K562 (cell line): Measurements from ENCODE around the gene MORF4L1. TPM values are rescaled to one million over a fixed set of nuclear protein-coding genes. Genes with fewer than 3 reads are reported as not detected.
"Not testable (repeated sequence)": the region's sequence is repeated elsewhere in the genome, so short reads cannot be mapped to it uniquely, and the experiment has no call there.

Source experiments
- ATAC-seq: fragments of 200-7000 bp; cut with Tn5 transposase; 3 replicates; pipeline ENCODE4 v1.9.1; 2020; ENCODE audit warnings: moderate library complexity
- BruUV-seq: library from RNA; stranded (reverse); fragments of 400-500 nt; replicated peaks from 2 replicates; lab custom pipeline; 2021; lab: Mats Ljungman, UMichigan
- CTCF ChIA-PET: fragments of 300-600 bp; formaldehyde crosslinking; extraction: SDS; loops from one replicate; lab custom pipeline; 2021; ENCODE audit warnings: low intra/inter-chr PET ratio; lab: Yijun Ruan, JAX
- POLR2A ChIA-PET: fragments of 300-600, 350-650 bp; sonication (Branson Sonifier 250); formaldehyde crosslinking; extraction: SDS; loops from one replicate; lab custom pipeline; 2021; ENCODE audit warnings: antibody characterized with exemption, inconsistent platforms; lab: Yijun Ruan, JAX
- DNase-seq, 4 experiments: peaks; one replicate each; pipeline versions ENCODE4 v3.0.0 to v3.0.0-alpha.2; 2011 to 2018; ENCODE audit warnings: low spot score in 3 of 4, mixed read lengths in 3 of 4; ENCODE audit errors: extremely low read depth in 1 of 4
- FAIRE-seq: peaks from 2 replicates; lab custom pipeline; 2011; peaks lifted over from hg19 to GRCh38; lab: Jason Lieb, UNC
- H2AFZ ChIP-seq: 2 replicates; pipeline ENCODE4 v1.6.0; 2011; ENCODE audit warnings: low read depth, low read length, control low read depth, inconsistent platforms
- H3K27ac ChIP-seq: fragments of 200-600 bp; 3 replicates; pipeline ENCODE4 v1.8.0; 2011; ENCODE audit warnings: low read depth, mild to moderate bottlenecking, control low read depth, inconsistent platforms, low read length, moderate library complexity, mixed read lengths; ENCODE audit errors: extremely low read depth
- H3K27me3 ChIP-seq, 2 experiments: fragments of 300-600 bp in 1 of 2; 2 replicates in 1 of 2; 3 replicates in 1 of 2; pipeline versions ENCODE4 v1.6.0 to v1.8.0; 2011; ENCODE audit warnings: inconsistent platforms in 2 of 2, low read length in 2 of 2, mild to moderate bottlenecking in 1 of 2, mixed read lengths in 1 of 2, moderate library complexity in 1 of 2; ENCODE audit not compliant: control insufficient read depth in 2 of 2, insufficient read depth in 2 of 2
- H3K36me3 ChIP-seq: fragments of 300-600 bp; 3 replicates; pipeline ENCODE4 v1.8.0; 2011; ENCODE audit warnings: mild to moderate bottlenecking, low read length, inconsistent platforms; ENCODE audit not compliant: control insufficient read depth, insufficient read depth
- H3K4me1 ChIP-seq, 2 experiments: fragments of 200-600 bp in 1 of 2; replicated peaks in 1 of 2; 2 replicates in 1 of 2; 3 replicates in 1 of 2; pipeline versions ENCODE4 v1.5.1 to v1.8.0; 2011; ENCODE audit warnings: inconsistent platforms in 2 of 2, low read length in 2 of 2, mild to moderate bottlenecking in 1 of 2, mixed read lengths in 1 of 2, moderate library complexity in 1 of 2; ENCODE audit not compliant: control insufficient read depth in 2 of 2, insufficient read depth in 2 of 2
- H3K4me2 ChIP-seq: 2 replicates; pipeline ENCODE4 v1.6.1; 2011; ENCODE audit warnings: low read length, control low read depth, inconsistent platforms, mixed read lengths; ENCODE audit not compliant: insufficient read depth
- H3K4me3 ChIP-seq: fragments of 200-600 bp; sonication (generic), shearing (Covaris generic); 2 replicates; pipeline ENCODE4 v1.5.1; 2016; ENCODE audit warnings: control low read depth, inconsistent platforms
- H3K79me2 ChIP-seq: fragments of 200-600 bp; 3 replicates; pipeline ENCODE4 v1.8.0; 2011; ENCODE audit warnings: low read length, inconsistent platforms; ENCODE audit not compliant: control insufficient read depth, insufficient read depth
- H3K9ac ChIP-seq, 2 experiments: 2 replicates each; pipeline versions ENCODE4 v1.6.0 to v1.6.1; 2011; ENCODE audit warnings: low read depth in 2 of 2, low read length in 2 of 2, control low read depth in 1 of 2, inconsistent platforms in 1 of 2, mild to moderate bottlenecking in 1 of 2, mixed read lengths in 1 of 2; ENCODE audit not compliant: insufficient read depth in 1 of 2
- H3K9me1 ChIP-seq: one replicate; pipeline ENCODE4 v1.6.0; 2011; ENCODE audit warnings: inconsistent platforms, mild to moderate bottlenecking, low read length, moderate library complexity; ENCODE audit not compliant: control insufficient read depth, insufficient read depth
- H3K9me3 ChIP-seq: replicated peaks from 2 replicates; pipeline ENCODE4 v1.5.1; 2011; ENCODE audit warnings: low read depth, low read length, inconsistent platforms; ENCODE audit not compliant: control insufficient read depth, insufficient read depth
- H4K20me1 ChIP-seq: replicated peaks from 2 replicates; pipeline ENCODE4 v1.6.1; 2011; ENCODE audit warnings: low read length, inconsistent platforms, mixed read lengths; ENCODE audit not compliant: control insufficient read depth, insufficient read depth
- CBX5 ChIP-seq: IDR thresholded peaks from 2 replicates; pipeline ENCODE4 v1.6.1; 2014; ENCODE audit warnings: low read depth, borderline replicate concordance
- E2F3 ChIP-seq: fragments of 250-450 bp; sonication (Bioruptor Pico); IDR thresholded peaks from 2 replicates; pipeline ENCODE4 v1.4.0; 2020; ENCODE audit warnings: mild to moderate bottlenecking
- ELF1 ChIP-seq: fragments of 200-800 bp; sonication (Bioruptor generic); IDR thresholded peaks from 2 replicates; pipeline ENCODE4 v1.6.1; 2016; ENCODE audit warnings: missing genetic modification characterization, missing compliant biosample characterization
- FOXP1 ChIP-seq: sonication (generic); formaldehyde crosslinking; IDR thresholded peaks from 2 replicates; pipeline ENCODE4 v1.8.0; 2022; ENCODE audit warnings: mild to moderate bottlenecking, missing genetic modification reagents
- NCOA1 ChIP-seq: fragments of 450-650 bp; IDR thresholded peaks from 2 replicates; pipeline ENCODE4 v1.6.1; 2016; ENCODE audit warnings: low read depth
- NR2C1 ChIP-seq, 2 experiments: fragments of 450-650 bp; IDR thresholded peaks; 2 replicates each; pipeline ENCODE4 v1.6.1; 2017; ENCODE audit warnings: mild to moderate bottlenecking in 2 of 2, antibody characterized with exemption in 1 of 2, inconsistent platforms in 1 of 2, missing compliant biosample characterization in 1 of 2, missing genetic modification characterization in 1 of 2
- THRAP3 ChIP-seq: fragments of 450-650 bp; IDR thresholded peaks from 2 replicates; pipeline ENCODE4 v1.6.1; 2016; ENCODE audit warnings: mild to moderate bottlenecking, inconsistent platforms, borderline replicate concordance
- WGBS: fragments of 100-300 bp; shearing (Covaris generic); methylation state at CpG from one replicate; pipeline ENCODE4 v1.1.6; 2016; ENCODE audit warnings: low coverage, mixed read lengths; ENCODE audit not compliant: insufficient coverage; ENCODE audit errors: missing lambda C conversion rate; 5-methylcytosine and 5-hydroxymethylcytosine counted together
- in situ Hi-C: fragments of 300-500 bp; cut with MboI; formaldehyde crosslinking; loops from 4 replicates; pipeline ENCODE4 v1.15.0; 2018; ENCODE audit warnings: inconsistent platforms, mixed read lengths
- intact Hi-C: fragments of 100-400 bp; cut with micrococcal nuclease; formaldehyde crosslinking; loops from 2 replicates; pipeline ENCODE4 v1.14.2; 2022
- polyA plus RNA-seq, 8 experiments: library from polyadenylated mRNA; depleted of rRNA in 4 of 8; stranded (reverse) in 5 of 8; unstranded in 3 of 8; fragments of >200 nt; fragmentation: Nextera tagmentation in 2 of 8; fragmentation: Illumina TruSeq in 1 of 8; extraction: Ambion mirVana in 2 of 8; extraction: Trizol in 1 of 8; gene quantifications; 2 replicates each; pipeline versions ENCODE4 v1.2.1 to v1.2.3, GENCODE V29; 2011 to 2014; ENCODE audit warnings: inconsistent platforms in 1 of 8, missing spikeins in 1 of 8
- total RNA-seq, 7 experiments: library from RNA; depleted of rRNA in 6 of 7; stranded (reverse); fragments of >200 nt in 6 of 7; fragmentation: Illumina TruSeq in 2 of 7; extraction: Trizol in 2 of 7; gene quantifications; 2 replicates each; pipeline versions ENCODE4 v1.2.1 to v1.2.3, GENCODE V29; 2011 to 2021; ENCODE audit warnings: low replicate concordance in 1 of 7
- TF ChIP-seq, protein P1 (sequence below): fragments of 250-450 bp; sonication (Bioruptor Pico); IDR thresholded peaks from 2 replicates; pipeline ENCODE4 v1.5.1; 2021; ENCODE audit warnings: mild to moderate bottlenecking
- TF ChIP-seq, protein P2 (sequence below): sonication (generic); formaldehyde crosslinking; IDR thresholded peaks from 2 replicates; pipeline ENCODE4 v1.8.1; 2023; ENCODE audit warnings: mild to moderate bottlenecking, missing genetic modification reagents
- TF ChIP-seq, protein P3 (sequence below), 2 experiments: fragments of 450-650 bp; IDR thresholded peaks; 2 replicates each; pipeline ENCODE4 v1.6.1; 2016
- TF ChIP-seq, protein P4 (sequence below), 3 experiments: fragments of 200-800 bp in 1 of 3; sonication (Bioruptor generic) in 1 of 3; sonication (generic) in 1 of 3; formaldehyde crosslinking in 1 of 3; IDR thresholded peaks; 2 replicates each; pipeline versions ENCODE4 v1.6.1 to v1.8.0; 2016 to 2022; ENCODE audit warnings: mild to moderate bottlenecking in 2 of 3, missing compliant biosample characterization in 2 of 3, missing genetic modification characterization in 2 of 3, missing genetic modification reagents in 1 of 3

MORF4L1 gene
- total and polyA plus RNA-seq, 9 of the 15 experiments (the other 6 are each of a cell fraction or from before 2014, with no cell fraction given): 127 to 615 (median 281) TPM

DNA sequence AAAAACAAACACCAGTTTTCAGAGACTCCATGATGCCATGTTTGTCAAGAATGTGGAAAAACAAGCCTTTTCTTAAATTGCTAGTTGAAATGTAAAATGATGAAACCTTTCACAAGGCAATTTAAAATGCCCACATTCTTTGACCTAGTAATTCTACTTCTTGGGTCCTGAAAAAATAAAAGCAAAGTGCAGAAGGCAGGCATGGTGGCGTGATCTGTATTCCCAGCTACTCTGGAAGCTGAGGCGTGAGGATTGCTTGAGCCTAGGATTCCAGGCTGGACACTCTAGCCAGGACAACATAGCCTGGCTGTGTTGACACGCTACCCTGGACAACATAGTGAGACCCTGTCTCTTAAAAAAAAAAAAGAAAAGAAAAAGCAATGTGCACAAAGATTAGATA lies 4.3 kb upstream of the MORF4L1 start (continued):
- TF ChIP-seq, protein P1, sequence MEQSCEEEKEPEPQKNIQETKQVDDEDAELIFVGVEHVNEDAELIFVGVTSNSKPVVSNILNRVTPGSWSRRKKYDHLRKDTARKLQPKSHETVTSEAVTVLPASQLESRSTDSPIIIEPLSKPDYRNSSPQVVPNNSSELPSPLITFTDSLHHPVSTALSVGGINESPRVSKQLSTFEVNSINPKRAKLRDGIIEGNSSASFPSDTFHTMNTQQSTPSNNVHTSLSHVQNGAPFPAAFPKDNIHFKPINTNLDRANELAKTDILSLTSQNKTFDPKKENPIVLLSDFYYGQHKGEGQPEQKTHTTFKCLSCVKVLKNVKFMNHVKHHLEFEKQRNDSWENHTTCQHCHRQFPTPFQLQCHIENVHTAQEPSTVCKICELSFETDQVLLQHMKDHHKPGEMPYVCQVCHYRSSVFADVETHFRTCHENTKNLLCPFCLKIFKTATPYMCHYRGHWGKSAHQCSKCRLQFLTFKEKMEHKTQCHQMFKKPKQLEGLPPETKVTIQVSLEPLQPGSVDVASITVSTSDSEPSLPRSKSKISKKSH: no peak
- no peak for TF ChIP-seq E2F3 (CRISPR knock-in tag)
- no peak for TF ChIP-seq CBX5
- TF ChIP-seq NCOA1: no peak

DNA sequence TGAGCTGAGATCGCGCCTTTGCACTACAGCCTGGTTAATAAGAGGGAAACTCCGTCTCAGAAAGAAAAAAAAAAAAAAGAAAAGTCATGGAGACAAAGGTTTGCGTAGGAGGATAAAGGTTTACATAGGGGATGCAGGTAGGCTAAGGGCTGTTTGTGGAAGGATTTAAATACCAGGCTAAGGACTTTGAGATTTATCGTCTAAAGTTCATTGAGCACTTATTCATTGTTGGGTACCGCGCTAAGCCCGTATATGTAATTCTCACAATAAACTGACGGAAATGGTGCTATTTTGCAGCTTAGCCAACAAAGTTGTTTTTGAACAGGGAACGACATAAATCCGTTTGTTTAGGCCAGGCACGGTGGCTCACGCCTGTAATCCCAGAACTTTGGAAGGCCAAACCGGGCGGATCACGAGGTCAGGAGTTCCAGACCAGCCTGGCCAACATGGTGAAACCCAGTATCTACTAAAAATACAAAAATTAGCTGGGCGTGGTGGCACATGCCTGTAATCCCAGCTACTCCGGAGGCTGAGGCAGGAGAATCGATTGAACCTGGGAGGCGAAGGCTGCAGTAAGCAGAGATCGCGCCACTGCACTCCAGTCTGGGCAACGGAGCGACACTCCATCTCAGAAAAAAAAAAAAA lies 1.1 kb upstream of the MORF4L1 start:
- peaks cover 38% of the 10 kb centered on the region for H3K79me2 ChIP-seq
- TF ChIP-seq, protein P2, sequence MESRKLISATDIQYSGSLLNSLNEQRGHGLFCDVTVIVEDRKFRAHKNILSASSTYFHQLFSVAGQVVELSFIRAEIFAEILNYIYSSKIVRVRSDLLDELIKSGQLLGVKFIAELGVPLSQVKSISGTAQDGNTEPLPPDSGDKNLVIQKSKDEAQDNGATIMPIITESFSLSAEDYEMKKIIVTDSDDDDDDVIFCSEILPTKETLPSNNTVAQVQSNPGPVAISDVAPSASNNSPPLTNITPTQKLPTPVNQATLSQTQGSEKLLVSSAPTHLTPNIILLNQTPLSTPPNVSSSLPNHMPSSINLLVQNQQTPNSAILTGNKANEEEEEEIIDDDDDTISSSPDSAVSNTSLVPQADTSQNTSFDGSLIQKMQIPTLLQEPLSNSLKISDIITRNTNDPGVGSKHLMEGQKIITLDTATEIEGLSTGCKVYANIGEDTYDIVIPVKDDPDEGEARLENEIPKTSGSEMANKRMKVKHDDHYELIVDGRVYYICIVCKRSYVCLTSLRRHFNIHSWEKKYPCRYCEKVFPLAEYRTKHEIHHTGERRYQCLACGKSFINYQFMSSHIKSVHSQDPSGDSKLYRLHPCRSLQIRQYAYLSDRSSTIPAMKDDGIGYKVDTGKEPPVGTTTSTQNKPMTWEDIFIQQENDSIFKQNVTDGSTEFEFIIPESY (CRISPR knock-in tag): 0 out of 2 replicates have a peak, but pooled peaks have one; percentile 29
- TF ChIP-seq, protein P3, sequence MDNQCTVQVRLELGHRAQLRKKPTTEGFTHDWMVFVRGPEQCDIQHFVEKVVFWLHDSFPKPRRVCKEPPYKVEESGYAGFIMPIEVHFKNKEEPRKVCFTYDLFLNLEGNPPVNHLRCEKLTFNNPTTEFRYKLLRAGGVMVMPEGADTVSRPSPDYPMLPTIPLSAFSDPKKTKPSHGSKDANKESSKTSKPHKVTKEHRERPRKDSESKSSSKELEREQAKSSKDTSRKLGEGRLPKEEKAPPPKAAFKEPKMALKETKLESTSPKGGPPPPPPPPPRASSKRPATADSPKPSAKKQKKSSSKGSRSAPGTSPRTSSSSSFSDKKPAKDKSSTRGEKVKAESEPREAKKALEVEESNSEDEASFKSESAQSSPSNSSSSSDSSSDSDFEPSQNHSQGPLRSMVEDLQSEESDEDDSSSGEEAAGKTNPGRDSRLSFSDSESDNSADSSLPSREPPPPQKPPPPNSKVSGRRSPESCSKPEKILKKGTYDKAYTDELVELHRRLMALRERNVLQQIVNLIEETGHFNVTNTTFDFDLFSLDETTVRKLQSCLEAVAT (IDR thresholded peaks at IDR 0.05): peak in 1 of 2 experiments; percentile 89; a peak in 2 of 4 replicates
- TF ChIP-seq ELF1 (tag): peak; percentile 3; the same call in 1 of the 2 replicates
- peak; percentile 76; the same call in 1 of the 2 replicates for TF ChIP-seq THRAP3
- 0 out of 2 replicates have a peak, but pooled peaks have one; percentile 11 for TF ChIP-seq FOXP1
- TF ChIP-seq NR2C1 (IDR thresholded peaks at IDR 0.05): 0 out of 2 replicates have a peak, but pooled peaks have one; percentile 13
- TF ChIP-seq NR2C1 (tag; IDR thresholded peaks at IDR 0.05): not testable (repeated sequence)
- TF ChIP-seq, protein P4, sequence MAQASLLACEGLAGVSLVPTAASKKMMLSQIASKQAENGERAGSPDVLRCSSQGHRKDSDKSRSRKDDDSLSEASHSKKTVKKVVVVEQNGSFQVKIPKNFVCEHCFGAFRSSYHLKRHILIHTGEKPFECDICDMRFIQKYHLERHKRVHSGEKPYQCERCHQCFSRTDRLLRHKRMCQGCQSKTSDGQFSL (CRISPR knock-in tag; IDR thresholded peaks at IDR 0.05): not testable (repeated sequence)
- TF ChIP-seq, protein P4 (tag; IDR thresholded peaks at IDR 0.05): peak in 1 of 2 experiments; percentile 50; a peak in 1 of 4 replicates
- TF ChIP-seq, all 486 proteins: peak for 7; not testable (repeated sequence) for 479
- BruUV-seq, in situ Hi-C loops, intact Hi-C loops, H3K27me3 ChIP-seq, H3K36me3 ChIP-seq, CTCF ChIA-PET, H3K9me3 ChIP-seq, H3K4me3 ChIP-seq, ATAC-seq, H3K9me1 ChIP-seq, FAIRE-seq: not testable (repeated sequence)
- Histone ChIP-seq H3K9ac (peak overlapping the region in 1 of 2 experiments; percentile 68; a peak in 2 of 4 replicates), H3K4me1 (peaks cover 4 to 18% of the 10 kb centered on the region in 2 experiments; a peak in 4 of 5 replicates), H2AFZ (peak overlapping the region; percentile 95), H3K27ac (peak overlapping the region; percentile 86), H4K20me1 (peaks cover 31% of the 10 kb centered on the region), H3K4me2 (peak overlapping the region; percentile 77)
- DNase-seq: peak in 1 of 4 experiments; percentile 9
- POLR2A ChIA-PET: interaction anchor here (0.7 to 3.2 kb wide), 4 partner anchors 12 to 246 kb away, joined by 3 to 26 read pairs (median 3); no protein-coding TSS in a partner anchor
- WGBS: 89% methylated on average over 19 of the region's 24 CpGs
